Measurements from ENCODE around the gene CCP110.

The CCP110 gene

GRCh38 chr16:19601083-19601976, 77.6 kb downstream of the CCP110 start:
- peak; percentile 6 to 30 for DNase-seq

Measured in AML-193 (cell line).